HG03457 (cell line): Measurements from ENCODE around the gene EEF1E1.
"Not testable (repeated sequence)": the region's sequence is repeated elsewhere in the genome, so short reads cannot be mapped to it uniquely, and the experiment has no call there.

Experiments
- ATAC-seq: cut with Tn5 transposase; IDR thresholded peaks from one replicate; pipeline ENCODE4 v1.9.1; 2021; ENCODE audit warnings: moderate number of reproducible peaks; ENCODE audit not compliant: unreplicated experiment

Gene EEF1E1

DNA sequence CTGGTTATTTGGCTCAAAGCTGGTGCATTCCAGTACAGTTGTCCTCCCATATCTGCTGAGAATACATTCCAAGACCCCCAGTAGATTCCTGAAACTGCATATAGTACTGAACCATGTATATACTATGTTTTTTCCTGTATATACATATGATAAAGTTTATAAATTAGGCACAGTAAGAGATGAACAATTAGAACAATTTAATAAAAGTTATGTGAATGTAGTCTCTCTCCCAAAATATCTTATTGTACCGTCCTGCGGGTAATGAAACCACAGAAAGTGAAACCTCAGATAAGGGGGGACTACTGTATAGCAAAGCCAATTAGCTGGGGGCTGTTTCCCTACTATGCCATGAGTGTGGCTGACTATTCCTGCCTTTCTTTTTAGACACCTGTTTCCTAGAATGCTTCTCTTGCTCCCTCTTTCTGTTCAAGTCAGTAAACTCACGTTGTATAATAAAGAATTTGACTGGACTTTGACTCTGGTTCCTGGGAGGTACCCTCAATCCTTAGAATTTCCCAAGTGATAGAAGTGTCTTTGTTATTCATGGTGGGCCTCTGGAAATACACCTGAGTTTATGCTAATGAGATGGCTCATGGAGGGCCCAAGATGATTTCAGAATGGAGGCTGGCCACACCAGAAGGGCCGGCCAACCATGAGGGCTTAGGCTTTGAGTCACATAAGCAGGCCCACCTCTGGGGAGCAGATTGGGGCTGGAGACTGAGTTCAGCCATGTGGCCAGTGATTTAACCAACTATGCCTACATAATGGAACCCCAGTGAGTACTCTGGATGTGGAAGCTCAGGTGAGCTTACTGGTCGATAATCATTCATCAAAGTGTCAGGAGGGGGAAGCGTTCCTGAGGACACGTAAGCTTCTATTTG, 37.5 kb downstream of the EEF1E1 start:
- ATAC-seq: no peak

DNA sequence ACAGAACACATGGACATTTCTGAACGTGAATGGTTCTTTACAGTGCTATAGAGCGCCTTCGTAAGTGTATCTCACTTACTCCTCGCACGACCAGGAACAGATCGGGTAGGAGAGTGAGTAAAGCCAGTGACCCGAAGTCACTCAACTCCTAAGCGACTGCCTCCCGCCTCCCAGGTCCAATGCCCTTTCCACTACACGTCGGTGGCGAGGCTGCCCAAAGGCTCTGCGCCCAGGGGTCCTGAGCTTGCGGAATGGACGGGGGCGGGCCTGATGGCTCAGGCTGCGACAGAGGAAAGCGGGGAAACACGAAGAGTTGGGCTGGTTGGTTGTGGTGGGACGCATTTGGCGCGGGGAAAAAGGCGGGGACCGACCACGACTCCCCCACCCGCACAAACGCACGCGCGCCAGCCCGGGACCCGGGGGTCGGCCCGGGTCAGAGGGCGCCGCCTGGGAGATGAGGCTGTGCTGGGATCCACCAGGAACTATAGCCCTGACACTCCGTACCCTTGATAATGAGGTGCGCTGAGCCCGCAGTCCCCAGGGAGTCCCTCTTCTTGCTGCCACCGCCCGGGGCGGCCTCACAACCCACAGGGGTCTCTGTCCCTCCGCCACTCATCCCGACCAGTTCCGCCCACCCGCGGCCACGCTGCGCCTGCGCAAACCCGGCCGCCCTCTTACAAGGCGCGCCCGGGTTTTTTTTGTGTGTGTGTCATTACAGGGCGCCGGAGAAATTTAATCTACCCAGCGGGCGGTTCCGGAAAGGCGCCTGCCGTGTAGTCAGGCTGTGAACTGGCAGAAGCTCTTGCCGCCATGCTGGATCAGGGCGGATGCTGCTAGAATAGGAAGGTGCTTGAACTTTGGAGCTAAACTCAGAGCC, 38.3 kb downstream of the EEF1E1 start, which contains the start of gene BLOC1S5:
TSS of gene BLOC1S5 (minus strand) at position 629 of the 877 bp plus-strand sequence. CDS start at position 616, 13 bp downstream.
- peak; percentile 90 for ATAC-seq

DNA sequence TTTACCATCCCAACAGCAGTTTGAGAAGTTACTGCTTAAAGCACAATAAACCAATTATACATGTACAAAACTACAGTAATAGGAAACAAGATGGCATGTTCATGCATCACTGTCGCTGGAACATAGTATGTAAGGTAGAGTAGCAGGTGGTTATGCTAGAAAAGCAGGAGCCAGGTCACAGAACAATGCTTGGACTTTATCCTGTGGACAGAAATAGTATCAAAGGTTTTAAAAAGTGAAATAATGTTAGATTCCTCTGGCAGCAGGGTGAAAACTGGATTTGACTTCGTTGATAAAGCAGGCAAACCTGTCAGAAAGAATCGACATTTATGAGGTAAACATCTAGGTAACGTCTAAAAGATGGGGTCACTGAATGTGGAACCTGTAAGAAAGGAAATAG, 40.6 kb downstream of the EEF1E1 start:
- ATAC-seq: no peak

DNA sequence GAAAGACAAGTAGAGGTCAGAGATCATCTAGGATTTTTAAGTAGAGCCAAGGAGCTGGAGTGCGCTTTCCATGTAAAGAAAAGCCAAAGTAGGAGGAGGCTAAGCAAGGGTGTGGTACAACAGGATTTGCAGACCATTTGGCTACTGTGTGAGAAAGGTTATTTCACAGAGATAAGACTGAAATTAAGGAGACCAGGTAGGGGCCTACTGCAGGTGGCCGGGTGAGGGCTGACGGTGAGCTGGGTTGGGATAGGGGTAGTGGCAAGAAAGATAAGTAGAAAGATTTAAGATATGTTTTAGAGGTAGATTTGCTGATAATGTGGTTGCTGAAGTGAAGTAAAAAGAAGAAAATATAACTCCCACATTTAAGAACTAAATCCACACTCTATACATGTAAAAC, 42.0 kb downstream of the EEF1E1 start:
- no peak for ATAC-seq

DNA sequence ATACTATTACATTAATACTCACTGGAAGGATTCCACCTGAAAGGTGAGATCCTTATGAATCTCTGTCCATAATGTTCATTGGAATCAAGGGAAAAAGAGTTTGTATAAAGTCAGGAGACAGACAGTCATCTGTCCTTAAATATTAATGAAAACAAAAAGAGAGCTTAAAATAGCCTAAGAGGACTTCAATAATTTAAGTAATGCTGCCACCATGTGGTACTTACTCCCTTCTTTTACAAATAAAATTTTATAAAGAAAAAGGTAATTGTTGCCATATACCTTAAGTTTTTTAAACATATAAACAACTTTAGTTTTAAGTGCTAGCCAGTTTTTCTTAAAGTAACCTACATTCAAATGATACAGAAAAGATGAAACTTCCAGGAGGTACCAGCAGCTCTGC, 43.2 kb downstream of the EEF1E1 start:
- ATAC-seq: no peak

DNA sequence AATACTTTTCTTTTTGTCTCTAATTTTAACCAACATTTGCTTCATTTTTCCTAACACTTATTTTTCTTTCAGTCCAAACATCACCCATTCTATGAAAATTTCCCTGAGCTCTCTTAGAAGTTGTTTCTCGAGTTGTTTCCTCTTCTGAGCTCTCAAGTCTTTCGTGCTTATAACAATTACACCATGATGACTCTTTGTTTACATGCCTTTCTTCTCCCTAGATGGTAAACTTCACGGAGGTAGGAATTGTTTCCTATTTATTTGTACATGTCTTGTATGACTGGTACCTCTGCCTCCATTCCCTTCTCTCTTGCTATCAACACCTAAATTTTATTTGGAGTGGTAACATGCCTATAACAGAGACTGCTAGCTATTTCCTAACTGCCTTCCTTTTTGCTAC, 44.6 kb downstream of the EEF1E1 start:
- no peak for ATAC-seq

DNA sequence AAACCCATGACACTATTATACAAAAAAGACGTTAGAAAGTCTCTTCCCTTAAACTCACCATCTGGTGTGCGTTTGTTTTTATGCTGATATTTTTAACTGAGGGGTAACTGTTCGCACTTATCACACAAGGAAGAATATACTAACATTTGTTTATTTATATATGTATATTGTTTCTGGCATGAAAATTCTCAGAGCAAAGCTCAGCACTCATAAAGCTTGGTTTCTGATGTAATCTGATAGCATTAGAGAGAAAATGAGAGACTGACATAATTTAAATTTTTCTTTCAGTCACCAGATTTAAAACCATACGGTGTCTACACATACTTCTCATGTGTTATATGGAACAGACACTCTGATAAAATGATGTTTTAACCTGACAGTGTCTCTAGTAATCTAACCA, 45.1 kb downstream of the EEF1E1 start:
- ATAC-seq: no peak

DNA sequence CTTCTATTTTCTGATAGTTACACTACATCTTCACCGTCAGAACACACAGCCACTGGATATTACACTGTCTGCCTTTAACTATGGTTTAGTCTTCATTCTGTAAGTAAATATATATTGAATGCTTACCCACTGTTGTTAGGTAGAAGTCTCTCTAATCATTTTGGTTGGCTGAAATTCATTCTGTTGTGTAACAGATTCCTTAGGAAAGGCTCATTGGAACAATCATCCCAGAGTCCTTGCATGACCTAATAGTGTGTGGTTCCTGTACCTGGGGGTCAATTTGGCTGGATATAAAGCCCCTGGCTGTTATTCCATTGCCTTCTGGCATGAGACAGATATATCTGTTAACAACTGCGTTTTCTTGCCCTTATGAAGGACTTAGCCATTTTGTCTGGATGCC, 48.1 kb downstream of the EEF1E1 start:
- no peak for ATAC-seq

DNA sequence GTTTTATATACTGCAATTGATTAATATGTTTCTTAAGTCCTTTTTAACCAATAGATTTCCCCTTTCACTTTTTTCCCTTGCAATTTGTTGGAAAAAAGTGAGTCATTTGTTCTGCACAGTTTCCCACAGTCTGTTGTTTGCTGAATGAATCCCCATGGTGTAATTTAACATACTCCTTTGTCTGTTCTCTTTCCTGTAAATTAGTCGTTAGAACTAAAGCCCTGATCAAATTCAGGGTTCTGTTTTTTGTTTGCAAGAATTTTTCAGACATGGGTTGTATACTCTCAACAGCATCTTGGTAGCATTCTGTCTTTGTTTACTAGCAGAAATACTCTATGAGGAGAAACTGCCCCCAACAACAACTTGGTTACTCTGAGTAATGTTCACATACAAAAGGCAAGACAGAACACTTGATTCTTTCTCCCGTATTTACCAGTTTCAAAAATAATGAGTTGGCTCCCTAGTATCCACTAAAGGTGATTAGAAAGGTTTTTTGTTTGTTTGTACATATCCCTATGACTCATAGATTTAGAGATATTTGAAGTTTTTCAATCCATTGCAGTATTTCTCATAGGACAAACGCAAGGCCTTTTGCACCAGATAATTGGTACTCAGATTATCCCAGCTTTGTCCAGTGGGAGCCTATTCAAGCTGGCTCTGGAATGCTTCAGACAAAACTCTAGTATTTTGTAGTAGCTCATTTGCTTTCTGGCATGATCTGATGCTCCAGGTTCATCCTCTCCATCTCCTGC, 54.6 kb downstream of the EEF1E1 start:
- ATAC-seq: no peak

DNA sequence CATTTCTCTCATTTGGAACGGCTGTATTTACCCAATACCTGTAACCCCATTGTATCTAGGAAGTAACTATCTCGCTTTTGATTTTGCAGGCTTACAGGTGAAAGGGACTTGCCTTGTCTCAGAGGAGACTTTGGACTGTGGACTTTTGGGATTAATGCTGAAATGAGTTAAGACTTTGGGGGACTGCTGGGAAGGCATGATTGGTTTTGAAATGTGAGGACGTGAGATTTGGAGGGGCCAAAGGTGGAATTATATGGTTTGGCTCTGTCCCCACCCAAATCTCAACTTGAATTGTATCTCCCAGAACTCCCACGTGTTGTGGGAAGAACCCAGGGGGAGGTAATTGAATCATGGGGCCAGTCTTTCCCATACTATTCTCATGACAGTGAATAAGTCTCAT, 56.6 kb downstream of the EEF1E1 start:
- not testable (repeated sequence) for ATAC-seq

DNA sequence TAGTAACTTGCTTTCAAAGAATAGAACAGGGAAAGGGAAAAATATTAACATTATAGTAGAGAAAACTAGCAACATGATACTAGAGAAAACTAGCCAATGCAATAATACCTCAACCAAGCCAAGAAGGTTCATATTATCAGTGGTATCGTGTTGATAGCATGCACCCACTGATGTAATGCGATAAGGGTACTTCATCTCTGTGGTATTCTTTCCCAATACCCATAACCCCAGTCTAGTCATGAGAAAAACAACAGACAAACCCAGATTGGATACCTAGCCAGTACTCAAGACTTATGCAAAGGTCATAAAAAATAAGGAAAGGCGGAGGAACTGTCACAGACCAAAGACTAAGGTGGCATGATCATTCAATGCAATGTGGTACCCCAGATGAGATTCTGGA, 59.1 kb downstream of the EEF1E1 start:
- no peak for ATAC-seq

DNA sequence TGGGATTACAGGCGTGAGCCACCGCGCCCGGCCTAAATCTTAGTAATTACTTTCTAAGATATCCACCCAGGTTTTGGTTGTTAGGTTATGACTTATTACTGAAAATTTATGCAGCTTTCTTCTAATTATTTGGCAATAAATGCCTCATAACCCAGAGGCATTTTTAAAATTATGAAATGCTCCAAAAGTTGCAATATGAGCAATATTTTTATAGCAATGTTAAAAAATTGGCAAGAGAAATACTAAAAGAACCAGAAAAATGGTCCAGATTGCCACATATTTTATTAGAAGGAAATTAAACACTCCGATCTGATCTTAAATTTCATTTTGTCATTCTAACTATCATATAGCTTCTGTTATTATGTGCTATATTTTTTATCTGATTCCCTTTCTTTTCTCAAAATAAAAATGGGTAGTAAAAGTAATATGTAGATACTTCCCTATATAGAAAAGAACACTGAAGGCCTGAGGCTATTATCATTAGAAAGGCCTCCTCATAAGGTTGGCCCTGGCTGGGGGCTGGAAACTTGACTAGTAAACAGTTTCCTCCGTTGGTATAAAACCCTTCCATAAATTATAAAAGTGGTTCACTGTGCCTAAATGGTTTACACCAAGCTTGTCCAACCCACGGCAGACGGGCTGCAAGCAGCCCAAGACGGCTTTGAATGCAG, 60.3 kb downstream of the EEF1E1 start:
- no peak for ATAC-seq

DNA sequence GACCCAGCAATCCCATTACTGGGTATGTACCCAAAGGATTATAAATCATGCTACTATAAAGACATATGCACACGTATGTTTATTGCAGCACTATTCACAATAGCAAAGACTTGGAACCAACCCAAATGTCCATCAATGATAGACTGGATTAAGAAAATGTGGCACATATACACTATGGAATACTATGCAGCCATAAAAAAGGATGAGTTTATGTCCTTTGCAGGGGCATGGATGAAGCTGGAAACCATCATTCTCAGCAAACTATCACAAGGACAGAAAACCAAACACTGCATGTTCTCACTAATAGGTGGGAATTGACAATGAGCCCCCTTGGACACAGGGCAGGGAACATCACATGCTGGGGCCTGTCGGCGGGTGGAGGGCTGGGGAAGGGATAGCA, 68.2 kb downstream of the EEF1E1 start:
- ATAC-seq: not testable (repeated sequence)

DNA sequence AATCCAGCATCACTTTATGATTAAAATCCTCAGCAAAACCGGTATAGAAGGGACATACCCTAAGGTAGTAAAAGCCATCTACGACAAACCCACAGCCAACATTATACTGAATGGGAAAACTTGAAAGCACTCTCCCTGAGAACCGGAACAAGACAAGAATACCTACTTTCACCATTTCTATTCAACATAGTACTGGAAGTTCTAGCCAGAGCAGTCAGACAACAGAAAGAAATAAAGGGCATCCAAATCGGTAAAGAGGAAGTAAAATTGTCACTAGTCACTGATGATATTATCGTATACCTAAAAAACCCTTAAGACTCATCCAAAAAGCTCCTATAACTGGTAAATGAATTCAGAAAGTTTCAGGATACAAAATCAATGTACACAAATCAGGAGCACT, 71.4 kb downstream of the EEF1E1 start:
- ATAC-seq: no peak
